Measurements from ENCODE around the gene KIF5C. TPM values are rescaled to one million over a fixed set of nuclear protein-coding genes. Genes with fewer than 3 reads are reported as not detected.

The KIF5C gene
- polyA plus RNA-seq, 1 donor (not counting 4 experiments of a cell fraction or from before 2014, with no cell fraction given): 0.03 TPM

DNA sequence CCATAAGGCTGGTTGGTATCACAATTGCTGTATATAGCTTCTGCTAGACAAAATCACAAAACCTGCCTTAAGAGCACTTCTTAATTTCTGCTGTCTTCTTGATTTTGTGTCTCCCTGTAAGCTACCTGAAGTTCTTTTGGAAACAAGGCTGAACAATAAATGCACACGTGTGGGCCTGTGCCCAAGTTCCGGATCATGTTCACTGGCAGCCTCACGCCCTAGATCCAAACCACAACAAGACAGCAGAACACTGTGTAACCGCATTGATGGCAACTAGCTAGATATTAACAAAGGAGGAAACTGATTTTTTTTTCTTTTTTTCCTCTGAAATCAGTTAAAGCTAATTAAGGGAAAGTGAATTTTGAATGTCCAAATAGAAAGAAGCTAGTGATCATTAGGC lies 82.0 kb downstream of the KIF5C start:
- no peak overlapping the region for H3K4me3 ChIP-seq (ENCODE audit: control insufficient read depth in 2 of 3, extremely low read depth in 1 of 3, insufficient read depth in 2 of 3, low read depth in 1 of 3, low read length in 3 of 3)
- no peak overlapping the region for H3K9ac ChIP-seq (ENCODE audit: control insufficient read depth, extremely low read depth, insufficient read depth, low read length)
- no peak overlapping the region for H3K27ac ChIP-seq (ENCODE audit: control insufficient read depth, insufficient read depth, low read length)
- dilution Hi-C loops (cut with MboI; ENCODE audit: extremely low pct_ligation_motif_present, low sequenced_read_pairs): no loop called here
- TF ChIP-seq, protein P1, sequence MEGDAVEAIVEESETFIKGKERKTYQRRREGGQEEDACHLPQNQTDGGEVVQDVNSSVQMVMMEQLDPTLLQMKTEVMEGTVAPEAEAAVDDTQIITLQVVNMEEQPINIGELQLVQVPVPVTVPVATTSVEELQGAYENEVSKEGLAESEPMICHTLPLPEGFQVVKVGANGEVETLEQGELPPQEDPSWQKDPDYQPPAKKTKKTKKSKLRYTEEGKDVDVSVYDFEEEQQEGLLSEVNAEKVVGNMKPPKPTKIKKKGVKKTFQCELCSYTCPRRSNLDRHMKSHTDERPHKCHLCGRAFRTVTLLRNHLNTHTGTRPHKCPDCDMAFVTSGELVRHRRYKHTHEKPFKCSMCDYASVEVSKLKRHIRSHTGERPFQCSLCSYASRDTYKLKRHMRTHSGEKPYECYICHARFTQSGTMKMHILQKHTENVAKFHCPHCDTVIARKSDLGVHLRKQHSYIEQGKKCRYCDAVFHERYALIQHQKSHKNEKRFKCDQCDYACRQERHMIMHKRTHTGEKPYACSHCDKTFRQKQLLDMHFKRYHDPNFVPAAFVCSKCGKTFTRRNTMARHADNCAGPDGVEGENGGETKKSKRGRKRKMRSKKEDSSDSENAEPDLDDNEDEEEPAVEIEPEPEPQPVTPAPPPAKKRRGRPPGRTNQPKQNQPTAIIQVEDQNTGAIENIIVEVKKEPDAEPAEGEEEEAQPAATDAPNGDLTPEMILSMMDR (optimal IDR thresholded peaks at IDR 0.05 in 1 of 3, IDR thresholded peaks at IDR 0.05 in 1 of 3, conservative IDR thresholded peaks at IDR 0.05 in 1 of 3; ENCODE audit: extremely low read depth in 1 of 3, insufficient read depth in 2 of 3, low read length in 3 of 3): no peak
- TF ChIP-seq EZH2 (IDR thresholded peaks at IDR 0.05; ENCODE audit: low read length): no peak
- no peak for FAIRE-seq
- no peaks in the 10 kb centered on the region for H3K9me3 ChIP-seq (ENCODE audit: control insufficient read depth, low read depth, low read length)
- H3K27me3 ChIP-seq (ENCODE audit: control insufficient read depth, extremely low read depth, insufficient read depth, low read length): peaks cover 24% of the 10 kb centered on the region
- no peaks in the 10 kb centered on the region for H3K9me1 ChIP-seq (ENCODE audit: control insufficient read depth, extremely low read depth, insufficient read depth, low read length)
- no peaks in the 10 kb centered on the region for H3K36me3 ChIP-seq (ENCODE audit: control insufficient read depth in 2 of 2, extremely low read depth in 1 of 2, insufficient read depth in 2 of 2, low read length in 2 of 2)
- H3K4me2 ChIP-seq (ENCODE audit: control insufficient read depth, extremely low read depth, insufficient read depth, low read depth, low read length): no peak overlapping the region
- peaks cover 4% of the 10 kb centered on the region for H3K4me1 ChIP-seq (ENCODE audit: control insufficient read depth, extremely low read depth, insufficient read depth, low read length)
- DNase-seq (ENCODE audit: low read depth, low spot score): no peak
- H2AFZ ChIP-seq (ENCODE audit: control insufficient read depth, low read length): no peak overlapping the region
- no peaks in the 10 kb centered on the region for H4K20me1 ChIP-seq (ENCODE audit: control insufficient read depth, extremely low read depth, insufficient read depth, low read length)
- H3K79me2 ChIP-seq (ENCODE audit: control insufficient read depth, insufficient read depth, low read length): no peaks in the 10 kb centered on the region

DNA sequence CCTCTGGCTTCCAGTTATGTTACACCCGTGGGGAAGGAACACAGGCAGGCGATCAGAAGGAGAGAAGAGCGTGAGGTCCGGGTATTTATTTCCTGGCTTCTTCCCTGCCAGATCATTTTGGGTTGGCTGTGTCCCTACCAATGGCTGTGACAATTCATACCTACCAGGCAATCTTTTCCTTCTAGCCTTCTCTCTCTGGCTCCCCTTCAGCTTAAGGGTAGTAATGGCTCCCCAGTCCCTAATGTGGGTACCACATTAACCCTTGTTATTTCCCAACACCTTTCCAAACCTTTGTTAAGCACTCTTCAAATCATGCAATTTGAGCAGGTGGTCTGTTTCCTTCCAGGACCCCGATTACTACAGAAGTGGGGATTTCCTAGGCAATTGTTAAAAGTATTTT lies 84.7 kb downstream of the KIF5C start:
- Histone ChIP-seq H3K27me3 (ENCODE audit: control insufficient read depth, extremely low read depth, insufficient read depth, low read length) (peaks cover 38% of the 10 kb centered on the region), H3K9me1 (ENCODE audit: control insufficient read depth, extremely low read depth, insufficient read depth, low read length) (no peaks in the 10 kb centered on the region), H3K79me2 (ENCODE audit: control insufficient read depth, insufficient read depth, low read length) (no peaks in the 10 kb centered on the region), H3K4me1 (ENCODE audit: control insufficient read depth, extremely low read depth, insufficient read depth, low read length) (peaks cover 4% of the 10 kb centered on the region), H4K20me1 (ENCODE audit: control insufficient read depth, extremely low read depth, insufficient read depth, low read length) (no peaks in the 10 kb centered on the region), H3K36me3 (ENCODE audit: control insufficient read depth in 2 of 2, extremely low read depth in 1 of 2, insufficient read depth in 2 of 2, low read length in 2 of 2) (no peaks in the 10 kb centered on the region), H3K9me3 (ENCODE audit: control insufficient read depth, low read depth, low read length) (no peaks in the 10 kb centered on the region), H3K27ac (ENCODE audit: control insufficient read depth, insufficient read depth, low read length) (no peak overlapping the region), H3K9ac (ENCODE audit: control insufficient read depth, extremely low read depth, insufficient read depth, low read length) (no peak overlapping the region), H2AFZ (ENCODE audit: control insufficient read depth, low read length) (no peak overlapping the region), H3K4me3 (ENCODE audit: control insufficient read depth in 2 of 3, extremely low read depth in 1 of 3, insufficient read depth in 2 of 3, low read depth in 1 of 3, low read length in 3 of 3) (no peak overlapping the region), H3K4me2 (ENCODE audit: control insufficient read depth, extremely low read depth, insufficient read depth, low read depth, low read length) (no peak overlapping the region)
- DNase-seq (ENCODE audit: low read depth, low spot score) (no peak), FAIRE-seq (no peak)
- dilution Hi-C loops (cut with MboI; ENCODE audit: extremely low pct_ligation_motif_present, low sequenced_read_pairs): no loop called here
- TF ChIP-seq, protein P1 (optimal IDR thresholded peaks at IDR 0.05 in 1 of 3, IDR thresholded peaks at IDR 0.05 in 1 of 3, conservative IDR thresholded peaks at IDR 0.05 in 1 of 3; ENCODE audit: extremely low read depth in 1 of 3, insufficient read depth in 2 of 3, low read length in 3 of 3): no peak
- no peak for TF ChIP-seq EZH2 (IDR thresholded peaks at IDR 0.05; ENCODE audit: low read length)
